ENCODE measurements around the gene ZNF235. TPM values are rescaled to one million over a fixed set of nuclear protein-coding genes. Genes with fewer than 3 reads are reported as not detected.

ZNF235 gene
- total RNA-seq, 3 donors from 2014 or later, result 4.6 to 16.0 (median 10.5) TPM

DNA sequence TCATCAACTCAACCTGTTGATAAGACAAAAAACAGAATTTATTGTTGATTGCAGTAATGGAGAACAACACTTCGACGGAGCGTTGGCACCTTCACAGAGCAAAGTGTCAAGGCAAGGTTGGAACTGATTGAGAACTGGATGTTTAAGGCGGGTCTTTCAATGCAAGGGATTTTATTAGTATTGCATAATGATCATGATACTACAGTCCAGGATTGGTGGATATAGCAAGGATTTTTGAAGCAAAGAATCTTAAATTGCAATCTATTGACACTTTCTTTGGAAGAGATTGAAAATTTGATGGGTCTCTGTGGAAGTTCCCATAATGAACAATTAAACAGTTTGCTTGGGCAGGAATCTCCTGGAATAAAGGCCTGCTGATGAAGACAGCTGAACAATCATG is 632 bp upstream of the ZNF235 start:
- Histone ChIP-seq H3K4me3 (peak overlapping the region in 2 of 3 donors; percentile 81 to 97), H3K9me3 (peaks cover 25 to 50% of the 10 kb centered on the region in 2 donors), H3K36me3 (no peaks in the 10 kb centered on the region), H3K4me1 (peaks cover 0 to 3% of the 10 kb centered on the region in 2 donors), H3K27me3 (no peaks in the 10 kb centered on the region), H3K27ac (no peak overlapping the region)
- intact Hi-C loops (cut with DNase I; ENCODE audit: low total_unique reads), result no loop called here
- TF ChIP-seq POLR2A (IDR thresholded peaks at IDR 0.05), result no peak
- no peak for DNase-seq (ENCODE audit: low spot score in 2 of 2)

DNA sequence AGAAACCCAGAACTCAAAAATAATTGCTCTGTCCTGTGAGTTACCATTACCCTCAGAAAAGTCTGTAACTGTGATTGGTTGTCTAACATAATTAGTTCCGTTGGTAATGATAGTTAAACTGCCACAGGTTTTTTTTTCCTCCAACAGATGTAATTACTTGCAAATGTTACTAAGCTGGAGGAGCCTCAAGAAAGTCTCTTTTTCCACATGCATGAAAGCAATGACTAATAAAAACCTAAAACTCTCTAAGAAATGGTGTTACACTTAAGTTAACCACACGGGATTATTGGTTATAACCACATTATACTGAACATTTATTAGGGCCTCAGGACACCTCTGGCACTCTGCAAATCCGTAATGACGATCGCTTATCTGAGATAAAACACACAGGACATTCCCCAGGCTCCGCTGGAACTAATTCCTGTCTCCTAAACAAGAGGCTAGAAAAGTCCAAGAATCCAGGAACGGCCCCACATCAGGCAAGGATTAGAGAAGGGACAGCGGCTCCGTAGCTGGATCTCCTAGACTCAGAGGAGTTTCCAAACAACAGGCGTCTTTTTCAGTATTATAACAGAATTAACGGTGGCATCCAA is 753 bp downstream of the ZNF235 start:
- H3K4me3 ChIP-seq, result peak overlapping the region; percentile 63 to 97 (median 81)
- H3K4me1 ChIP-seq, result peaks cover 0 to 3% of the 10 kb centered on the region in 2 donors
- no peaks in the 10 kb centered on the region for H3K27me3 ChIP-seq
- peaks cover 24 to 40% of the 10 kb centered on the region in 2 donors for H3K9me3 ChIP-seq
- TF ChIP-seq POLR2AphosphoS5 (IDR thresholded peaks at IDR 0.05) (no peak), POLR2A (IDR thresholded peaks at IDR 0.05) (no peak)
- TF ChIP-seq, protein P1, sequence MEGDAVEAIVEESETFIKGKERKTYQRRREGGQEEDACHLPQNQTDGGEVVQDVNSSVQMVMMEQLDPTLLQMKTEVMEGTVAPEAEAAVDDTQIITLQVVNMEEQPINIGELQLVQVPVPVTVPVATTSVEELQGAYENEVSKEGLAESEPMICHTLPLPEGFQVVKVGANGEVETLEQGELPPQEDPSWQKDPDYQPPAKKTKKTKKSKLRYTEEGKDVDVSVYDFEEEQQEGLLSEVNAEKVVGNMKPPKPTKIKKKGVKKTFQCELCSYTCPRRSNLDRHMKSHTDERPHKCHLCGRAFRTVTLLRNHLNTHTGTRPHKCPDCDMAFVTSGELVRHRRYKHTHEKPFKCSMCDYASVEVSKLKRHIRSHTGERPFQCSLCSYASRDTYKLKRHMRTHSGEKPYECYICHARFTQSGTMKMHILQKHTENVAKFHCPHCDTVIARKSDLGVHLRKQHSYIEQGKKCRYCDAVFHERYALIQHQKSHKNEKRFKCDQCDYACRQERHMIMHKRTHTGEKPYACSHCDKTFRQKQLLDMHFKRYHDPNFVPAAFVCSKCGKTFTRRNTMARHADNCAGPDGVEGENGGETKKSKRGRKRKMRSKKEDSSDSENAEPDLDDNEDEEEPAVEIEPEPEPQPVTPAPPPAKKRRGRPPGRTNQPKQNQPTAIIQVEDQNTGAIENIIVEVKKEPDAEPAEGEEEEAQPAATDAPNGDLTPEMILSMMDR (IDR thresholded peaks at IDR 0.05), result no peak
- intact Hi-C loops (cut with DNase I; ENCODE audit: low total_unique reads), result no loop called here
- no peak for DNase-seq (ENCODE audit: low spot score in 2 of 2)
- peak overlapping the region; percentile 82 to 90 for H3K27ac ChIP-seq
- peaks cover 2% of the 10 kb centered on the region for H3K36me3 ChIP-seq

DNA sequence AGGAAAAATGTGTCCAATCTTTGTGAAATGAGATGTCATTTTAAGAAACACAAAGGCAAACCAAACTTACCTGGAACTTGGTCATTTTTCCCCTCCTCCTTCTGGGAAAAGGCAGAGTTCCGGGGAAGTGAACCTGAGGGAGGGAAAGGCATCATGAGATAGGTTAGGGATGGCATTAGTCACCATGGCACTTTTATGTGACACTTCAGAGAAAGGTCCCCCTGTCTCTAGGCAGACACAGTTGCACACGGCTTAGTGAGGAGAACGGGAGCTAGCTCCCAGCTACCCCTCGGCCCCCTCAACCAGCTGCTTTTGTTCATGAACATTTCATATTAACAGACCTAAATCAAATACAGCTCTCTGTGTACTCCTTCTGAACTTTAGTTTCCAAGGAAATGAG is 1.5 kb downstream of the ZNF235 start:
- TF ChIP-seq POLR2A (IDR thresholded peaks at IDR 0.05), result no peak
- TF ChIP-seq, protein P1 (IDR thresholded peaks at IDR 0.05), result no peak
- TF ChIP-seq POLR2AphosphoS5 (IDR thresholded peaks at IDR 0.05), result no peak
- Histone ChIP-seq H3K27me3 (no peaks in the 10 kb centered on the region), H3K27ac (no peak overlapping the region), H3K9me3 (peaks cover 23 to 32% of the 10 kb centered on the region in 2 donors), H3K4me1 (peaks cover 0 to 3% of the 10 kb centered on the region in 2 donors), H3K36me3 (peaks cover 5% of the 10 kb centered on the region), H3K4me3 (no peak overlapping the region)
- intact Hi-C loops (cut with DNase I; ENCODE audit: low total_unique reads), result no loop called here
- no peak for DNase-seq (ENCODE audit: low spot score in 2 of 2)

DNA sequence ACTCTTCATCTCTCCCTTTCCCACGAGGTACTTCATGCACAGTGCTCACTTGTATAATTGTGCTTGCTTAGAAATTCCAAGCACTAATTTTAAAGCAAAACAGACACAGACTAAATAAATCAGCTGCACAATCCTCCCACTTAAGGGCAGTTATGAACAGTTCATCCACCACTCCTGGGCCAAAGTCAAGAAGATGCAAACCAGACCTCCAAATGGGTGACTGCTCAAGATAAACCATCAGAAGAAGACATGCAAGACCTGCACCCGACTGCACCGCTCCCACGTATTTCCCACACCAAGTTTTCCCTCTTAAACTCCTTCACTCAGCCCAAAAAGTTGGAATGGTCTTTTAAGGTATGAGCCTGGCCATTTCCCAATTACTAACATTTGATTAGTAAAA is 19.9 kb downstream of the ZNF235 start:
- DNase-seq (ENCODE audit: low spot score in 2 of 2), result no peak
- H3K27me3 ChIP-seq, result no peaks in the 10 kb centered on the region
- TF ChIP-seq POLR2AphosphoS5 (IDR thresholded peaks at IDR 0.05), result no peak
- peaks cover 23% of the 10 kb centered on the region for H3K36me3 ChIP-seq
- H3K9me3 ChIP-seq, result peaks cover 81 to 100% of the 10 kb centered on the region in 2 donors
- no peaks in the 10 kb centered on the region for H3K4me1 ChIP-seq
- no peak overlapping the region for H3K4me3 ChIP-seq
- H3K27ac ChIP-seq, result no peak overlapping the region
- intact Hi-C loops (cut with DNase I; ENCODE audit: low total_unique reads), result no loop called here

DNA sequence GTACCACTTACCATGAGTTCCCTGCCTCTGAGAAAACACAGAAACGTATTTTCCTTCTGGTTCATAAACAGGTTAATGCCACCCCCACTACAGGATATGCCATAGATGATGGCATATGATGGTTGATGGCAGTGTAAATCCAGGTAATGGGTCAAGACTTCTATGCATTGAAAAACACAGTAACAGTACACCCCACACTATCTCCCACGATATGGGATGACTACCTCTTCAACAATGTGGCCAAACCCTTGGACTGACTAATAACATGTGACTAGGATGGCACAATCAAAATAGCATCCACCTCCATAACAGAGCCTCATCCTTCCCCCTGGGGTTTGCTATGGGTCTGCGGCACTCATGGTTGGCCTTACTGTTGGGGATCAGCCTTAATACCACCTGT is 22.0 kb downstream of the ZNF235 start:
- intact Hi-C loops (cut with DNase I; ENCODE audit: low total_unique reads), result no loop called here
- DNase-seq (ENCODE audit: low spot score in 2 of 2), result no peak
- no peak for TF ChIP-seq POLR2AphosphoS5 (IDR thresholded peaks at IDR 0.05)
- TF ChIP-seq POLR2A (IDR thresholded peaks at IDR 0.05), result no peak
- TF ChIP-seq, protein P1 (IDR thresholded peaks at IDR 0.05), result no peak
- Histone ChIP-seq H3K36me3 (peaks cover 10% of the 10 kb centered on the region), H3K27ac (no peak overlapping the region), H3K27me3 (no peaks in the 10 kb centered on the region), H3K4me3 (no peak overlapping the region), H3K9me3 (peaks cover 79 to 94% of the 10 kb centered on the region in 2 donors), H3K4me1 (no peaks in the 10 kb centered on the region)

DNA sequence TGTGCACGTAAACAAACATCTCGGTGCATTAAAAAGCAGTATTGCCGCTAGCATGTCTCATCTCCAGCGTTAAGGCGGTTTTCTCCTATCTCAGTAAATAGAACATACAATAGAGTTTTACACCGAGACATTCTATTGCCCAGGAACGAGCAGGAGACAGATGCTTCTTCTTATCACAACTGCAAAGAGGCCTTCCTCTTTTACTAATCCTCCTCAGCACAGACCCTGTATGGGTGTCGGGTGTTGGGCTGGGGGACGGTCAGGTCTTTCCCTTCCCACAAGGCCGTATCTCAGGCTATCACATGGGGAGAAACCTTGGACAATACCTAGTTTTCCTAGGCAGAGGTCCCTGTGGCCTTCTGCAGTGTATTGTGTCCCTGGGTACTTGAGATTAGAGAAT is 23.9 kb downstream of the ZNF235 start:
- TF ChIP-seq POLR2AphosphoS5 (IDR thresholded peaks at IDR 0.05) (no peak), POLR2A (IDR thresholded peaks at IDR 0.05) (no peak)
- TF ChIP-seq, protein P1 (IDR thresholded peaks at IDR 0.05), result no peak
- no peaks in the 10 kb centered on the region for H3K4me1 ChIP-seq
- no peak overlapping the region for H3K27ac ChIP-seq
- peaks cover 74 to 77% of the 10 kb centered on the region in 2 donors for H3K9me3 ChIP-seq
- no peak for DNase-seq (ENCODE audit: low spot score in 2 of 2)
- intact Hi-C loops (cut with DNase I; ENCODE audit: low total_unique reads), result no loop called here
- no peak overlapping the region for H3K4me3 ChIP-seq
- no peaks in the 10 kb centered on the region for H3K27me3 ChIP-seq
- H3K36me3 ChIP-seq, result no peaks in the 10 kb centered on the region

Data from breast epithelium (tissue), 4 donors.